ENCODE measurements around the gene CCSER2. TPM values are rescaled to one million over a fixed set of nuclear protein-coding genes. Genes with fewer than 3 reads are reported as not detected.

Gene CCSER2
- polyA plus RNA-seq, 1 donor (not counting 4 experiments of a cell fraction or from before 2014, with no cell fraction given) = 26.7 TPM

DNA sequence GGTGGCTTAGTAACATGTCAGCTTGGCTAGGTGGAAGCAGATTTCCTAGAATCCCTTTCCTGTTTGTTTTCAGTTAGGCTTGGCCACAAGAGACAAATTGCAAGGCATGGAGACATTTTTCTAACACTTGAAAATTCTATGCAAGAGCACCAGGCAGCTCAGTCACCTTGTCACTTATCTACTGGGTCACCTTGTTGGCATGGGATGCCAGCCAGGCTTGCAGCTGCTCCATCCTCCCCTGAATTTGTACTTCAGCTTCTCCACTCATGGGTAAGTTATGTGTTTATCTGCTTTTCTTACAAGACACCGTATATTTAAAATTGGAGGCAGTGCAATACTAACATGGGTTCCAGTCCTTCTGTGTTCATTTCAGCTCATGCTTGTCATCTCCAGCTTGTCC lies 40.2 kb upstream of the CCSER2 start:
- H3K4me1 ChIP-seq (ENCODE audit: control insufficient read depth, extremely low read depth, insufficient read depth, low read length) = no peaks in the 10 kb centered on the region
- no peaks in the 10 kb centered on the region for H3K9me1 ChIP-seq (ENCODE audit: control insufficient read depth, extremely low read depth, insufficient read depth, low read length)
- no peaks in the 10 kb centered on the region for H3K79me2 ChIP-seq (ENCODE audit: control insufficient read depth, insufficient read depth, low read length)
- TF ChIP-seq EZH2 (IDR thresholded peaks at IDR 0.05; ENCODE audit: low read length) = no peak
- TF ChIP-seq, protein P1, sequence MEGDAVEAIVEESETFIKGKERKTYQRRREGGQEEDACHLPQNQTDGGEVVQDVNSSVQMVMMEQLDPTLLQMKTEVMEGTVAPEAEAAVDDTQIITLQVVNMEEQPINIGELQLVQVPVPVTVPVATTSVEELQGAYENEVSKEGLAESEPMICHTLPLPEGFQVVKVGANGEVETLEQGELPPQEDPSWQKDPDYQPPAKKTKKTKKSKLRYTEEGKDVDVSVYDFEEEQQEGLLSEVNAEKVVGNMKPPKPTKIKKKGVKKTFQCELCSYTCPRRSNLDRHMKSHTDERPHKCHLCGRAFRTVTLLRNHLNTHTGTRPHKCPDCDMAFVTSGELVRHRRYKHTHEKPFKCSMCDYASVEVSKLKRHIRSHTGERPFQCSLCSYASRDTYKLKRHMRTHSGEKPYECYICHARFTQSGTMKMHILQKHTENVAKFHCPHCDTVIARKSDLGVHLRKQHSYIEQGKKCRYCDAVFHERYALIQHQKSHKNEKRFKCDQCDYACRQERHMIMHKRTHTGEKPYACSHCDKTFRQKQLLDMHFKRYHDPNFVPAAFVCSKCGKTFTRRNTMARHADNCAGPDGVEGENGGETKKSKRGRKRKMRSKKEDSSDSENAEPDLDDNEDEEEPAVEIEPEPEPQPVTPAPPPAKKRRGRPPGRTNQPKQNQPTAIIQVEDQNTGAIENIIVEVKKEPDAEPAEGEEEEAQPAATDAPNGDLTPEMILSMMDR (optimal IDR thresholded peaks at IDR 0.05 in 1 of 3, IDR thresholded peaks at IDR 0.05 in 1 of 3, conservative IDR thresholded peaks at IDR 0.05 in 1 of 3; ENCODE audit: extremely low read depth in 1 of 3, insufficient read depth in 2 of 3, low read length in 3 of 3) = no peak
- H3K27ac ChIP-seq (ENCODE audit: control insufficient read depth, insufficient read depth, low read length) = no peak overlapping the region
- dilution Hi-C loops (cut with MboI; ENCODE audit: extremely low pct_ligation_motif_present, low sequenced_read_pairs) = no loop called here
- FAIRE-seq (no peak), DNase-seq (ENCODE audit: low read depth, low spot score) (no peak)
- H4K20me1 ChIP-seq (ENCODE audit: control insufficient read depth, extremely low read depth, insufficient read depth, low read length) = no peaks in the 10 kb centered on the region
- no peak overlapping the region for H2AFZ ChIP-seq (ENCODE audit: control insufficient read depth, low read length)
- H3K36me3 ChIP-seq (ENCODE audit: control insufficient read depth in 2 of 2, extremely low read depth in 1 of 2, insufficient read depth in 2 of 2, low read length in 2 of 2) = no peaks in the 10 kb centered on the region
- H3K9ac ChIP-seq (ENCODE audit: control insufficient read depth, extremely low read depth, insufficient read depth, low read length) = no peak overlapping the region
- H3K9me3 ChIP-seq (ENCODE audit: control insufficient read depth, low read depth, low read length) = no peaks in the 10 kb centered on the region
- H3K4me3 ChIP-seq (ENCODE audit: control insufficient read depth in 2 of 3, extremely low read depth in 1 of 3, insufficient read depth in 2 of 3, low read depth in 1 of 3, low read length in 3 of 3) = no peak overlapping the region
- peaks cover 4% of the 10 kb centered on the region for H3K27me3 ChIP-seq (ENCODE audit: control insufficient read depth, extremely low read depth, insufficient read depth, low read length)
- no peak overlapping the region for H3K4me2 ChIP-seq (ENCODE audit: control insufficient read depth, extremely low read depth, insufficient read depth, low read depth, low read length)

DNA sequence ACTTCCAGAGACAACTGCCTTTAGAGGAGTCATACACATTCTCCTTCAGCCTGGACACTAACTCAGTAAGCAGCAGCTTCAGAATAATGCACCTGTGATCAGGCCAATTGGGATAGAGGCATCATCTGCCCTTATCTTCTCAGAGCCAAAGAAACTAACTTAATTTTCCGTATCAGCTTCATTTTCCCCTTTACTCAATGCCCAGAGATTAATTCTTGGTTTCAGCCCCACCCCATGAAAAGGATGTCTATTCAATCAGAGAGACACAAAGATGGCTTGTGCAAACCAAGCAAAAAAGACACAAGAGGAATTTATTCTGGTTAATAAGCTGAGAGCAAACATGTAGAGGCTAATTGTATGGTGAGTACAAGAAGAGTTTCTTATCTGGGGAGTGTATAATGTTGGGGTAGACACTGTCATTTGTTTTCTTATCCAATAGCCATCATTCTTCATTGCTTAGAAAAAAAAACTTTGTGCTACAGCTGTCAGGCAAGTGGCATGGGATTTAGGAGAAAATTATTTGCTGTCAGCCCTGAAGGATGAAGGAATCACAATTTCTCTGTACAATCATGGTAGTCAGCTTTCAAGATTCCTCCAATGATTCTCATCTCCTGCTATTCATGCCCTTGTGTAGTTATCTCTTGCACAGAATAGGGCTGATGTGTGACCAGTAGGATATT lies 38.7 kb upstream of the CCSER2 start:
- Histone ChIP-seq H3K4me1 (ENCODE audit: control insufficient read depth, extremely low read depth, insufficient read depth, low read length) (no peaks in the 10 kb centered on the region), H3K79me2 (ENCODE audit: control insufficient read depth, insufficient read depth, low read length) (no peaks in the 10 kb centered on the region), H3K9me3 (ENCODE audit: control insufficient read depth, low read depth, low read length) (no peaks in the 10 kb centered on the region), H3K4me2 (ENCODE audit: control insufficient read depth, extremely low read depth, insufficient read depth, low read depth, low read length) (no peak overlapping the region), H3K27me3 (ENCODE audit: control insufficient read depth, extremely low read depth, insufficient read depth, low read length) (peaks cover 4% of the 10 kb centered on the region), H3K36me3 (ENCODE audit: control insufficient read depth in 2 of 2, extremely low read depth in 1 of 2, insufficient read depth in 2 of 2, low read length in 2 of 2) (no peaks in the 10 kb centered on the region), H3K9me1 (ENCODE audit: control insufficient read depth, extremely low read depth, insufficient read depth, low read length) (no peaks in the 10 kb centered on the region), H2AFZ (ENCODE audit: control insufficient read depth, low read length) (no peak overlapping the region), H3K9ac (ENCODE audit: control insufficient read depth, extremely low read depth, insufficient read depth, low read length) (no peak overlapping the region), H3K4me3 (ENCODE audit: control insufficient read depth in 2 of 3, extremely low read depth in 1 of 3, insufficient read depth in 2 of 3, low read depth in 1 of 3, low read length in 3 of 3) (no peak overlapping the region), H4K20me1 (ENCODE audit: control insufficient read depth, extremely low read depth, insufficient read depth, low read length) (no peaks in the 10 kb centered on the region), H3K27ac (ENCODE audit: control insufficient read depth, insufficient read depth, low read length) (no peak overlapping the region)
- no peak for FAIRE-seq
- no peak for DNase-seq (ENCODE audit: low read depth, low spot score)
- dilution Hi-C loops (cut with MboI; ENCODE audit: extremely low pct_ligation_motif_present, low sequenced_read_pairs) = no loop called here
- TF ChIP-seq, protein P1 (optimal IDR thresholded peaks at IDR 0.05 in 1 of 3, IDR thresholded peaks at IDR 0.05 in 1 of 3, conservative IDR thresholded peaks at IDR 0.05 in 1 of 3; ENCODE audit: extremely low read depth in 1 of 3, insufficient read depth in 2 of 3, low read length in 3 of 3) = no peak
- TF ChIP-seq EZH2 (IDR thresholded peaks at IDR 0.05; ENCODE audit: low read length) = no peak
